NK-92 (cell line): ENCODE data around the gene PDAP1.
"Not testable (repeated sequence)": the region's sequence is repeated elsewhere in the genome, so short reads cannot be mapped to it uniquely, and the experiment has no call there.

Experiments
- DNase-seq: peaks from one replicate; lab custom pipeline; 2025; ENCODE audit not compliant: unreplicated experiment; lab: John Stamatoyannopoulos, UW

PDAP1 gene

GRCh38 chr7:99355098-99355497 lies 53.3 kb downstream of the PDAP1 start:
- no peak for DNase-seq

DNA sequence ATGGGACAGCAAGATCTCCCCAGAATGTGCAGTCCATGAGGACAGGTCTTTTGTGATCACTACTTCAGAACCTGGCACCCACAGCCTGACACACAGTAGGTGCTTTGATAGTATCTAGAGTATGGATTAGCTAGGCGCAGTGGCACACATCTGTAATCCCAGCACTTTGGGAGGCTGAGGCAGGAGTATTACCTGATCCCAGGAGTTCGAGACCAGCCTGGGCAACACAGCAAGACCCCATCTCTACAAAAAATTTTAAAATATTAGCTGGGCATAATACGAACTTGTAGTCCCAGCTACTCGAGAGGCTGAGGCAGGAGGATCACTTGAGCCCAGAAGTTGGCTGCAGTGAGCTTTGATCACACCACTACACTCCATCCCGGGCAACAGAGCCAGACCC lies 56.1 kb downstream of the PDAP1 start:
- DNase-seq = no peak

DNA sequence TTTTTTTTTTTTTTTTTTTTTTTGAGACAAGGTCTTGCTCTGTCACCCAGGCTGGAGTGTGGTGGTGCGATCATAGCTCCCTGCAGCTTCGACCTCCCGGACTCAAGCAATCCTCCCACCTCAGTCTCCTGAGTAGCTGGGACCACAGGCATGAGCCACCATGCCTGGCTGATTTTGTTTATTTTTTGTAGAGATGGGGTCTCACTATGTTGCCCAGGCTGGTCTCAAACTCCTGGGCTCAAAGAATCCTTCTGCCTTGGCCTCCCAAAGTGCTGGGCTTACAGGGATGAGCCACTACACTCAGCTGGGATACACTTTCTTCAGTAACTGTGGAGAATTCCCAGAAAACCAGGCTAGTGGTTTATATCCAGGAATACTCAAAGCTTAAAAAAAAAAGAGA lies 57.8 kb downstream of the PDAP1 start:
- DNase-seq = not testable (repeated sequence)
